Subcutaneous abdominal adipose tissue (tissue), 5 donors: ENCODE data around the gene FBH1.
"Not testable (repeated sequence)": the region's sequence is repeated elsewhere in the genome, so short reads cannot be mapped to it uniquely, and the experiment has no call there.

Experiments used
- H3K27ac ChIP-seq: one replicate; pipeline ENCODE4 v1.7.0; 2013; ENCODE audit warnings: low read depth, mild to moderate bottlenecking, inconsistent platforms, low read length, moderate library complexity
- H3K27me3 ChIP-seq, 5 donors: one replicate each; pipeline ENCODE4 v1.7.0; 2013; ENCODE audit warnings: low read length in 5 of 5, inconsistent platforms in 1 of 5; ENCODE audit not compliant: control insufficient read depth in 5 of 5, insufficient read depth in 4 of 5
- H3K36me3 ChIP-seq, 5 donors: one replicate each; pipeline ENCODE4 v1.7.0; 2013; ENCODE audit warnings: low read length in 5 of 5; ENCODE audit not compliant: control insufficient read depth in 5 of 5, insufficient read depth in 5 of 5
- H3K4me1 ChIP-seq, 5 donors: one replicate each; pipeline ENCODE4 v1.7.0; 2013; ENCODE audit warnings: low read length in 5 of 5, mild to moderate bottlenecking in 3 of 5, moderate library complexity in 1 of 5; ENCODE audit not compliant: control insufficient read depth in 5 of 5, insufficient read depth in 5 of 5
- H3K4me3 ChIP-seq, 5 donors: one replicate each; pipeline ENCODE4 v1.7.0; 2013; ENCODE audit warnings: low read length in 5 of 5, low read depth in 1 of 5
- H3K9ac ChIP-seq, 5 donors: one replicate each; pipeline ENCODE4 v1.7.0; 2013; ENCODE audit warnings: low read length in 5 of 5, mild to moderate bottlenecking in 4 of 5, moderate library complexity in 3 of 5
- H3K9me3 ChIP-seq, 5 donors: one replicate each; pipeline ENCODE4 v1.7.0; 2013; ENCODE audit warnings: low read length in 5 of 5; ENCODE audit not compliant: control insufficient read depth in 5 of 5
- donor health status: healthy.
- donor health status: healthy.
- donor health status: healthy.
- donor health status: healthy.
- donor health status: healthy.

The FBH1 gene

DNA sequence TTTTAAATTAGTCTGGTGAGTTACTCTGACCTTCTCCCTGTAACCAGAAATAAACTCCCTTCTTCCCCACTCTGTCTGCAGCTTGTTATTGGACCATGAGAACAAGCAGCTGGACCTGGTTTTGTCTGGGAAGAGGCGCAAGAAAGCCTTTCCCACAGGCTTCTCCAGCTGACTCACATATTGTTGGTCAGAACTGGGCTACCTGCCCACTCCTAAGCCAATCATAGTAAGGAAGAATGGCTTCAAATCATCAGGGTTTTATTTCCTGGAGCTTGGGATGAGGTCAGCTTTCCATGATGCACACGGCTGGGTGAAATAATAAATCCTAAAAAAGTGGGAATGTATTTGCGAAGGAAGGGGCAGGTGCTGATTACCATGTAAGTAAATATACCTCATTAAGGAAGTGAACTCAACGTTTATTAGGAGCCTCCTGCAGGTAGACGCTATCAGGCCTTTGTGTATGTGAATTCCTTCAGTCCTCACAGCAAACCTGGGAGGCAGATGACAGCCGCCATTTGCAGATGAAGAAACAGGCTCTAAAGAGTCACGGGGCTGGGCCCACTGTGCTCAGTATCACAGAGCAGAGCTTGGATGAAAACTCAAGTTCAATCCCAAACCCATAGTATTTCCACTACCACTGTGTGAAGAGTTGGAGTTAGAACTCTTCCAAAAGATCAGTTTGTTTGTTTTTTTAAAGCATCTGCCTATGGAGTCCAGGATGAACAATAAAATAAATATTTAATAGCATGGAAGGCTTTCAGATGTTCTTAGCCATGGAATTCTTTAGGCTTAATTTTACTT, 54.5 kb downstream of the FBH1 start:
- peak overlapping the region; percentile 86 for H3K27ac ChIP-seq
- H3K9me3 ChIP-seq = no peaks in the 10 kb centered on the region
- H3K27me3 ChIP-seq = peaks cover 0 to 6% (median 0%) of the 10 kb centered on the region in 5 donors
- H3K36me3 ChIP-seq = no peaks in the 10 kb centered on the region
- H3K9ac ChIP-seq = peak overlapping the region in 3 of 5 donors; percentile 37 to 70 (median 48)
- H3K4me3 ChIP-seq = peak overlapping the region in 4 of 5 donors; percentile 50 to 69 (median 54)
- peaks cover 20 to 72% (median 58%) of the 10 kb centered on the region in 5 donors for H3K4me1 ChIP-seq

DNA sequence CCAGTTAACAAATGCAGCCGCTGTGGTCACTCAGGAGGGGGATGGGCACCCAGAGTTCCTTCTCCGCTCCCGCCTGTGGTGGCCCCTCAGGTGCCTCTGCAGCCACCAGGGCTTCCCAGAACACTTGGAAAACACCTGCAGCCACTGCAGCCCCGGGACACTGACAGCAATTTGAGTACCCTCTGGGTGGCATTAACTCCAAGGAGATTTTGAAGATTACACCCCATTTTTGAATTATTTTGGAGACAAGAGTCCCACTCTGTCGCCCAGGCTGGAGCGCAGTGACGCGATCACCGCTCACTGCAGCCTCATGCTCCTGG, 55.1 kb downstream of the FBH1 start:
- Histone ChIP-seq H3K4me1 (peaks cover 20 to 77% (median 58%) of the 10 kb centered on the region in 5 donors), H3K27ac (peak overlapping the region; percentile 73), H3K36me3 (no peaks in the 10 kb centered on the region), H3K9me3 (no peaks in the 10 kb centered on the region), H3K9ac (peak overlapping the region in 4 of 5 donors; percentile 37 to 56 (median 46)), H3K4me3 (peak overlapping the region; percentile 50 to 69 (median 55)), H3K27me3 (peaks cover 0 to 6% (median 0%) of the 10 kb centered on the region in 5 donors)

DNA sequence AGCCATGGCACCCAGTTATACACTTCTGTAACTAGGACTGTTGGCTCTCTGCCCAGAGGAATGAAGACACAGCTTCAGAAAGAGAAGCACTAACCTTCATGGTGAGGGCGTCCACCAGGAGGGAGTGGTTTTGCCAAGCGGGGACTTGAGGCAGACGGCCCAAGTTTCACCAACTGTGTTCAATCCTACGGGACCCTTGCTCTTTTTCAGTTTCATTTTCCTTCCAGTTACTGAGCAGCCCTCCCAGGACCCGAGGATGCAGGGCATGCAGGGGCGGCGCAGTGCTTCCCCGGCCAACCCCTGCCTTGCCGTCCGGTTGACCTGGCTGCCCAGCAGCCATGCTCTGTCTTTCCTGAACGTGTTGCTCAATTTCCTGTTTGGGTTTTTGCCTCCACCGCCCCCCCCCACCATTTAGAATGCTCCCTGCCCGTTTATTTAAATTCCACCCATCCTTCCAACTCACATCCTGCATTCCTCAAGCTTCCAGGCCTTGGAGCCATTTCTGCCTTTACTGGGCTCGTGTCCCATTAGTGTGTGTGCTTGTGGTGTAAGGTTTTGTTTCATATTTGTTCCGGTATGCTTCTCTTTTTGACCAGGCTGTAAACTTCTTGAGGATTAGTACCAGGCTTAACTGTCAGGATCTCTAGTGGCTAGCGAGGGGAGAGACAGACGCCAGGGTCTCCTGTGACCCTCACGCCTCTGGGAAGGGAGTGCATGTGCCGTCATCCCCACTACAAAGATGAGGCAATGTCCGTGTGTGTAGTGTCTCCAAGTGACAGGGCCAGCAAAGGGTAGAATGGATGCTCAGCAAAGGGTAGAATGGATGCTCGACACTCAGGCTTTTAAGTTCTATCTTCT, 55.7 kb downstream of the FBH1 start:
- Histone ChIP-seq H3K9me3 (no peaks in the 10 kb centered on the region), H3K4me1 (peaks cover 24 to 81% (median 64%) of the 10 kb centered on the region in 5 donors), H3K9ac (peak overlapping the region in 4 of 5 donors; percentile 37 to 56 (median 46)), H3K27me3 (peaks cover 0 to 6% (median 0%) of the 10 kb centered on the region in 5 donors), H3K36me3 (no peaks in the 10 kb centered on the region), H3K27ac (peak overlapping the region; percentile 73), H3K4me3 (peak overlapping the region; percentile 50 to 69 (median 55))

DNA sequence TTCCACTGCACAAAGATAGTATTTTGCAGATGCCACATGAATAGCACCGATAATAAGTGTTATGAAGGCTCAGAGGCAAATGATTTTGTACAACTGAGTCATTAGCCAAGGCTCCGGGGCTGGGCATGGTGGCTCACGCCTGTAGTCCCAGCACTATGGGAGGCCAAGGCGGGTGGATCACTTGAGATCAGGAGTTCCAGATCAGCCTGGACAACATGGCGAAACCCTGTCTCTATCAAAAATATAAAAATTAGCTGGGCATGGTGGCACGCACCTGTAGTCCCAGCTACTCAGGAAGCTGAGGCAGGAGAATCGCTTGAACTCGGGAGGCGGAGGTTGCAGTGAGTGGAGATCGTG, 56.4 kb downstream of the FBH1 start:
- Histone ChIP-seq H3K27ac (peak overlapping the region; percentile 73), H3K4me1 (peaks cover 24 to 80% (median 65%) of the 10 kb centered on the region in 5 donors), H3K4me3 (peak overlapping the region in 1 of 5 donors; percentile 56), H3K9ac (peak overlapping the region in 2 of 5 donors; percentile 8 to 56)
- H3K27me3 ChIP-seq, H3K36me3 ChIP-seq, H3K9me3 ChIP-seq: not testable (repeated sequence)

DNA sequence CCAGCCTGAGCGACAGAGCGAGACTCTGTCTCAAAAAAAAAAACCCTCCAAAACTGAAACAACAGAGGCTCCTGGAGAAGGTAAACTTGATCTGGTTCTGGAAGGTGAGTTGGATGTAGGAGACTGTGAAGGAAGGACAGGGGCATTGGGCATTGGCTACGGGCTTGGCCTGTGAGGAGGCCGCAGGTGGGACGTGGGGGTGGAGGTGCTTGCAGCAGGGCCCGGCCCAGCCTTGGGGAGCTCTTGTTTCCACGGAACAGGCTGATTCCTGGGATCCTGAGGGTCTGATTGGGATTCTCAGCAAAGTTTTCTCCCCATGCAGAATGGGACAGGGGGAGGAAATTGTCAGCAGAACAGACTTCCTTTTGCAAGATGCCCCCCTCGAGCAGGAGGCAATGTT, 56.7 kb downstream of the FBH1 start:
- Histone ChIP-seq H3K27ac (no peak overlapping the region), H3K9ac (no peak overlapping the region), H3K27me3 (peaks cover 0 to 6% (median 0%) of the 10 kb centered on the region in 5 donors), H3K4me3 (no peak overlapping the region), H3K4me1 (peaks cover 24 to 77% (median 62%) of the 10 kb centered on the region in 5 donors), H3K36me3 (peaks cover 0 to 2% (median 0%) of the 10 kb centered on the region in 5 donors), H3K9me3 (no peaks in the 10 kb centered on the region)

DNA sequence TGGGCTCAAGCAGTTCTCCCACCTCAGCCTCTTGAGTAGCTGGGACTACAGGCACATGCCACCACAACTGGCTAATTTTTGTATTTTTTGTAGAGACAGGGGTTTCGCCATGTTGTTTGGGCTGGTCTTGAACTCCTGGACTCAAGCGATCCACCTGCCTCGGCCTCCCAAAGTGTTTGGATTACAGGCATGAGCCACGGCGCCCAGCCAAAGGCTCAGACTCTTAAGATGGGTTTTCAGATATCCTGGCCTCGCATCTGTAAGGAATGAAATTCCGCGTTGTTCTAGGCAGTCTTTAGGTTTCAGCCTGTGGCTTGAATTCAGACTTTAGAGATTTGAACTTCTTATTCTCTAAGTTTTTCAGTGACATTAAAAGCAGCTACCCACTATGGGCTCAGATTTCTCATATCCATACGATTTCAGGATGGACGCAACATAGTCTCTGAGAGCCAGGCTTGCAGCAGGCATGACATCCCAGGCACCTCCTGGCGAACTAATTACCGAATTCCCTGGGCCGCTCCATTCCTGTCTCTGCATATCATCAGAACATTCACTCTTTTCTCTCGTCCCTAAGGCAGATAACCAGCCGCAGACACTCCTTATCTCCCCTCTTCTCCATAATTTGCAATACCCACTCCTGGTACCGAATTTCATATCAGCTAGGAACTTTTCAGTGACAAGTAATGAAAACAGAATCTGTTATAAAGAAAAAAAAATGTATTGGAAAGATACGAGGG, 57.6 kb downstream of the FBH1 start:
- no peak overlapping the region for H3K27ac ChIP-seq
- peaks cover 22 to 68% (median 57%) of the 10 kb centered on the region in 5 donors for H3K4me1 ChIP-seq
- H3K9me3 ChIP-seq = no peaks in the 10 kb centered on the region
- H3K36me3 ChIP-seq = peaks cover 0 to 6% (median 5%) of the 10 kb centered on the region in 5 donors
- H3K9ac ChIP-seq = no peak overlapping the region
- no peak overlapping the region for H3K4me3 ChIP-seq
- H3K27me3 ChIP-seq = peaks cover 0 to 6% (median 0%) of the 10 kb centered on the region in 5 donors

DNA sequence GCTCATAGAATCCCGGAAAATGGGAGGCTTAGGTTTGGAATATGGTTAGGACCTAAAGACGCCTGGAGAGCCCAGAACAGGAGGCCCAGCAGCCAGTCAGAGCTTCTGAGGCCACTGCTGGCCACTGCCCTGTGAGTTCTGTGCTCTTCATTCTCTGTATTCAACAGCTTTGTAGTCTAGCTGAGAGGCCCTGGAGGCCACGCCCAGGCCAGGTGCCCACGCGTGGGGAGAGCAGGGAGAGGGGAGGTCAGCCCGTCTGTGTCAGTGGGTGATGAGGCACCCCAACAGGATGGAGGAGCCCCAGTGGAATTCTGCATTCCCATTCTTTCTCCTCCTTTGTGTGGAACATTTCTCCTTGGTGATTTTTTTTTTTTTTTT, 58.2 kb downstream of the FBH1 start:
- Histone ChIP-seq H3K27ac (no peak overlapping the region), H3K36me3 (peaks cover 0 to 12% (median 7%) of the 10 kb centered on the region in 5 donors), H3K9me3 (no peaks in the 10 kb centered on the region), H3K4me1 (peaks cover 22 to 65% (median 57%) of the 10 kb centered on the region in 5 donors), H3K27me3 (peaks cover 0 to 6% (median 0%) of the 10 kb centered on the region in 5 donors), H3K4me3 (no peak overlapping the region), H3K9ac (no peak overlapping the region)

DNA sequence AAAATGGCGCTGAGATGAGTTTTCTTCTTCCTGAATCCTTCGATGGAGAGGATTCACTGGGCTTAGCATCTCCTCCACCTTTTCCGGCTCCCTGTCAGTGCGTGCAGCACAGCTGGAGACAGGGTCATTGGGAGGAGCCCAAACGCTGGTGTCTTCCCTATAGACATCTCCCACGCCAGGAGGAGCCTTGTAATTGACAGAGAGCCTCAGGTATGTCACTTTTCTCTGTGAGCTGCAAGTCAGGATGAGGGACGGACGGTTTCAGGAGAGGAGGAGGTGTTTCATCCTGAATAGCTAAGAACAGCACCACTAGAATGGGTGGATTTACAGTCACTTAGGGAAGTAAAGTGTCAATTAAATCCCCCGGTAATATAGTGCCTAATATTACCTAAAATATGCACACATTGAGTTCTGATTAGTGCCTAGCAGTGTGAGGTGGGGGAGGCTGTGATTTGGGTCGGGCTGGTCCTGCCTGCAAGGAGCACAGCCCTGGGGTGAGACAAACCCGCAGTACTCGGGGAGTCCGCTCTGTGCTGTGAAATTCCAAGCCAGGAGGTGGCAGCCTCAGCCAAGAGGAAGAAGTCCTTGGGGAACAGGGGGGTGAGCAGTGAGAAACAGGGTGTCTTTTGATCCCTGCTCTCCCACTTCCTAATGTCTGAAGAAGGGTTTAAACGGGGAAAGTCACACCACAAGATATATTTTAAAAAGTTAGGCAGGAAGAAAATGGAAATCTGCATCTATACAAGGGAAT, 59.1 kb downstream of the FBH1 start:
- Histone ChIP-seq H3K4me1 (peaks cover 14 to 55% (median 47%) of the 10 kb centered on the region in 5 donors), H3K9ac (no peak overlapping the region), H3K36me3 (peaks cover 0 to 20% (median 14%) of the 10 kb centered on the region in 5 donors), H3K27ac (no peak overlapping the region), H3K9me3 (no peaks in the 10 kb centered on the region), H3K4me3 (no peak overlapping the region), H3K27me3 (peaks cover 0 to 2% (median 0%) of the 10 kb centered on the region in 5 donors)

DNA sequence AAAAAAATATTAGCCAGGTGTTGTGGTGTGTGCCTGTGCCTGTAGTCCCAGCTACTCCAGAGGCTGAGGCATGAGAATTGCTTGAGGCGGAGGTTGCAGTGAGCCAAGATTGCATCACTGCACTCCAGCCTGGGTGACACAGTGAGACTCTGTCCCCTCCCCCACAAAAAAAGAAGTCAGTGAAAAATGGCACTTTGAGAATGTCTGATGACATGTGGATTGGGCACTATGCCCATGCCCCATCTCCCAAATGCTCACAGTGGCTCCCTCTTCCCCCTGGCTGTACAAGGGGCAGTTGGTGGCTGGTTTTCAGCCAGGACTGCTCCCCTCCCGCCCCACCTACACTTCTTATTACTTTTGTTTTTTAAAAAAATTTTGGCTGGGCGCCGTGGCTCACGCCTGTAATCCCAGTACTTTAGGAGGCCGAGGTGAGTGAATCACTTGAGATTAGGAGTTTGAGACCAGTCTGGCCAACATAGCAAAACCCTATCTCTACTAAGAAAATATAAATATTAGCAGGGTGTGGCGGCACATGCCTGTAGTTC, 61.2 kb downstream of the FBH1 start:
- H3K4me3 ChIP-seq = no peak overlapping the region
- H3K9me3 ChIP-seq = no peaks in the 10 kb centered on the region
- H3K27ac ChIP-seq = peak overlapping the region; percentile 37
- H3K27me3 ChIP-seq = no peaks in the 10 kb centered on the region
- peaks cover 5 to 35% (median 28%) of the 10 kb centered on the region in 5 donors for H3K4me1 ChIP-seq
- no peak overlapping the region for H3K9ac ChIP-seq
- H3K36me3 ChIP-seq = peaks cover 0 to 27% (median 14%) of the 10 kb centered on the region in 5 donors
